ENCODE measurements around the gene CRYL1.

Gene CRYL1

GRCh38 chr13:20398459-20398858, 127.2 kb downstream of the CRYL1 start:
- no peak for DNase-seq (ENCODE audit: low read depth)

- DNase-seq (ENCODE audit: low read depth) = no peak
Observed at GRCh38 chr13:20397896-20398295, 127.8 kb downstream of the CRYL1 start.

GRCh38 chr13:20395061-20395916, 130.4 kb downstream of the CRYL1 start:
- no peak for DNase-seq (ENCODE audit: low read depth)

DNA sequence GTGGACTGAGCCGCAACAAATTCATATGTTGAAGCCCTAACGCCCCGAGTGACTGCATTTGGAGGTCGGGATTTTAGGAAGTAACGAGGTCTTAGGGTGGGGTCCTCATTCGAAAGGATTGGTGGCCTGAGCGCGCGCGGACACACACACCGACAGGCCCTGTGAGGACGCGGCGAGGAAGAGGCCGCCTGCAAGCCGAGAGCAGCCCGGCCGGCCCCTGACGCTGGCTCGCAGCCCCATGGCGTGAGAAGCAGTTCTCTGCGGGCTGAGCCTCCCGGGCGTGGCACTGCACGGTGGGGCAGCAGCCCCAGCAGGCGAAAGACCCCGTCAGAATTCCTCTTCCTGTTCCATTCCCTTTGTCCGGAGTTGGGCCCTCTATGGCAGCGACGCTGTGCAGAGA, 131.2 kb downstream of the CRYL1 start:
- DNase-seq (ENCODE audit: low read depth) = no peak

DNA sequence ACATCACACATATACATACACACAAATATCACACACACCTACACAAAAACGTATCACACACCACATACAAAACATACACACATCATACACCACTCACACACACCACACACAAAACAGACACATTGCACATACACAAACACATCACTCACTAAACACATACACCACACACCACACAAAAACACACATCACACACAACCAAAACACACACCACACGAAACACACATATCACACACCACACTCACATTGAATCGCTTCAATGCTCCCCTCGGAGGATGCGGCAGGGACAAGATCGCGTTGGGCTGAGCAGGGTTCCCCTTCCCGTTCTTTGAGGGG, 131.5 kb downstream of the CRYL1 start:
- DNase-seq (ENCODE audit: low read depth) = no peak

GRCh38 chr13:20393273-20394168, 132.1 kb downstream of the CRYL1 start:
- DNase-seq (ENCODE audit: low read depth) = no peak

GRCh38 chr13:20392530-20392929, 133.1 kb downstream of the CRYL1 start:
- DNase-seq (ENCODE audit: low read depth) = no peak

- peak; percentile 21 for DNase-seq (ENCODE audit: low read depth)
Observed at GRCh38 chr13:20391597-20392452, 133.8 kb downstream of the CRYL1 start.

DNA sequence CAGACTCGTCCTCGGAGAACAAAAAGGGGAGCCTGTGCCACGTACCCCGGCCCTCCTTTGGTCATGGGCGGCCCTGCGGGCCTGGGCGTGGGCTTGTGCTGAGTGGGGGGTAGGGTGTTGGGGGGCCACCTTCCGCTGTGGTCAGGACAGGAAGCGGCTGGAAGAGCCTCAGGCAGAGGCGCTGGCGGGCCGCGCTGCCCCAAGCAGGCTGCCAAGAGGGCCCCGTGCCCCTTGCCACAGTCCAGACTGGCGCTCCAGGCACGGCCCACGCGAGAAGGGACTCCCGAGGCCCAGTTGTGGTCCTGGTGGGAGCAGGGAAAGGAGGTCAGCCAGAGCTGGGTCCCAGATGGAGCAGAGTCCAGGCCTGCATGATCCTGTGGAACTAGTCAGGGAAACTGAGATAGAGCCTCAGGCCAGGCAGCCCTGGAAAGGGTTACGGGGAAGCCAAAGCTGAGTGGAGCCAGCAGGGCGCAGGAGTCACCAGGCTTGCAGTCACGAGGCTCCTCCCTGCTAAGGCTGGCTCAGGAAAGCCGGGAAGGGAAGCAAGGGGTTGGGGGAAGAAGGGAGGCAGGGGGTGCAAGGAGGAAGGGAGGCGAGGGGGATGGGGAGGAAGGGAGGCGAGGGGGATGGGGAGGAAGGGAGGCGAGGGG, 135.0 kb downstream of the CRYL1 start:
- DNase-seq (ENCODE audit: low read depth) = no peak

- no peak for DNase-seq (ENCODE audit: low read depth)
Observed at GRCh38 chr13:20389696-20390525, 135.7 kb downstream of the CRYL1 start.

- DNase-seq (ENCODE audit: low read depth) = no peak
Observed at GRCh38 chr13:20388184-20388583, 137.5 kb downstream of the CRYL1 start.

- peak; percentile 80 for DNase-seq (ENCODE audit: low read depth)
Observed at GRCh38 chr13:20387441-20387971, 138.2 kb downstream of the CRYL1 start.

- DNase-seq (ENCODE audit: low read depth) = no peak
Observed at GRCh38 chr13:20387006-20387405, 138.7 kb downstream of the CRYL1 start.

DNA sequence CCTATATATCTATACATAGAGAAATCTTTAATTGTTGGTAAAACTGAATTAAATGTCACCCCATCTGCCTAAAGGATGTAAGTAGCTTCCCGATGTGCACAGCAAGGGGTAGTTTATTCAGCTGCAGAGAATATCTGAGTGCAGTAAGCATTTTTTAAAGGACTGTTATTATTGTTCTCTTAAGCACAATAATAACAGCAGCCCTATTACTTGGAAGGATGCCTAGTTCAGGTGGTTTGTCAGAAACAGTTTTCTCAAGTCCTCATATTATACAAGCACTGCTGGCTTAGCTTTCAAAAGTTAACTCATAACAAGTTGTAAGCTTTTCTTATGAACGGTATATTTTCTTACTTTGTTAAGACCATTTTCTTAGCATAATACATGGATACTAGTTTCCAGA, 142.6 kb downstream of the CRYL1 start:
- DNase-seq (ENCODE audit: low read depth) = no peak

DNA sequence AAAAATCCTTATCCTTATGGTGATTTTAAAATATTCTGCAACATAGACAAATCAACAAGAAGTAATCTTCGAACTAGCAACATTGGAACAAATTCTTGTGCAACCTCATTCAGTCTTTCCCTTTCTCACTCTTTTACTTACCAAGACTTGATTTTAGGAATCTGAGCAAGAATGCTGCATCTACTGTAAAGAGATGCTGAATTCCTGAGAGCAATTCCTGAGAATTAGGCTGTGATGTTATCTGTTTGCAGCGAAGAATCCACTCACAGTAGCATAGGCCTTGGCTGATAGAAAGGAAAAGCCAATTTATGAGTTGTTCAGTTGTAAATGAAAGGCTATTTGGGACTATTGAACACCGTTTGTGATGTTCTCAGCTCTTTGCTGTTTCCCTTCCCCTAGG, 144.3 kb downstream of the CRYL1 start:
- DNase-seq (ENCODE audit: low read depth) = no peak

DNA sequence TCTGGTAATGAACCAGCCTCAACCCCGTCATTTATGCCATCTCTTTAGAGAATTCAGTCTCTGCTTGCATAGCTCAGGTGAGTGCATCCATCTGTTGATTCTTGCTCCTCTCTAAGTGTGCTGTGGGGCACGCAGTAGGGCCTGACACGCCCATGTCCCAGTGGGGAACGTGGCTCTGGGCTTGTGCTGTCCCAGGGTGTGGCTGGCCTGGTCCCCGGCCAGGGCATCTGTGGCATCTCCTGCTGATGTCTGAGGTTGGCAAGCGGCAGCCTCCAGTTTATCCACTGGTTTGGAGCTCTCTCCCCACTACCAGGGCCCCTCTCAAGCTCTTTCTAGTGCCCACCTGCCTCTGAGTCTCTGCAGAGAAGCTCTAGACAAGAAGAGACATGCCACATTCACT, 146.9 kb downstream of the CRYL1 start:
- DNase-seq (ENCODE audit: low read depth) = no peak

DNA sequence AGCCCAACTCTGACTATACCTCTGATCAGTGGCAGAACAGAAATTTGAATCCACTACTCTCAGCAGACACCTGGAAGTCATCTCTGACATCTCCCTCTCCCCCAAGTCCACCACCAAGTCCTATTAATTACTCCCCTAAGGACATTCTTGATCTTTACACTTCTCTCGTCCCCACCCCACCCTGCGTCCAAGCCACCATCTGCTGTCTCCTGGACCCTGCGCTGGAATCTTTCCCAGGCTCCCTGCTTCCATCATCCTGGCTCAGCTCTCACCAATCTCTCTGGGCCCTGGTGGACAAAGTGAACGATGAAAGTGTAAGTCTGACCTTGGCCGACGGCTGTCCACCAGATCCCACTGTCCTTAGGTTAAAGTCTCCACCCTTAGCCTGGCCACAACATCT, 147.9 kb downstream of the CRYL1 start:
- no peak for DNase-seq (ENCODE audit: low read depth)

DNA sequence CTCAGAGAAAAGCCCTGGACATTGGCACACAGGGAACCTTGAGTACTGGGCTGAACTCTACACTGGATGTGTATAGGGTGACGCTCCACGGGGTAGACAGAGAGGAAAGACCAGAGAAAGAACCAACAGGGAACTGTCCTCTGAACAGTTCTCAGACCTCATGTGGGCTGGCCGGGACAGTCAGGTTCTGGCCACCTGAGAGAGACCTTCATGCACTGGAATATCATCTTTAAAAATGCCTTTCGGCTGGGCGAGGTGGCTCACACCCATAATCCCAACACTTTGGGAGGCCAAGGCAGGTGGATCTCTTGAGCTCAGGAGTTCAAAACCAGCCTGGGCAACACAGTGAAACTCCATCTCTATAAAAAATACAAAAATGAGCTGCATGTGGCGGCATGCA, 149.8 kb downstream of the CRYL1 start:
- no peak for DNase-seq (ENCODE audit: low read depth)

DNA sequence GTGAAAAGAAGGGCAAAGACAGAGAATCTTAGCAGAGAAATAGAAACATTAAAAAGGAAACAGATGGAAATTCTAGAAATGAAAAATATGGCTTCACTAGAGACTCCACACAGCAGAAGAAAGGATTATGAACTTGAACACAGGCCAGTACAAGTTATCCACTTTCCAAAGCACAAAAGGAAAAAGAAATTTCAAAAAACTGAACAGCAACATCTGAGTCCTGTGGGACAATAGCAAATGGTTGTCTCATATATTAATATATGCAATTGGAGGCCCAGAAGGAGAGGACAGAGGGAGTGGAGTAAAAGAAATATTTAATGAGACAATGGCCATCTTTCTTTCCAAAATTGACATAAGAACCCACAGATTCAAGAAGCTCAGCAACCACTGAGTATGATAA, 151.8 kb downstream of the CRYL1 start:
- DNase-seq (ENCODE audit: low read depth) = no peak

GRCh38 chr13:20371825-20372224, 153.8 kb downstream of the CRYL1 start:
- DNase-seq (ENCODE audit: low read depth) = no peak
